ENCODE data around the gene ZBTB16.
"Not testable (repeated sequence)": the region's sequence is repeated elsewhere in the genome, so short reads cannot be mapped to it uniquely, and the experiment has no call there.

- TF ChIP-seq, protein P1, sequence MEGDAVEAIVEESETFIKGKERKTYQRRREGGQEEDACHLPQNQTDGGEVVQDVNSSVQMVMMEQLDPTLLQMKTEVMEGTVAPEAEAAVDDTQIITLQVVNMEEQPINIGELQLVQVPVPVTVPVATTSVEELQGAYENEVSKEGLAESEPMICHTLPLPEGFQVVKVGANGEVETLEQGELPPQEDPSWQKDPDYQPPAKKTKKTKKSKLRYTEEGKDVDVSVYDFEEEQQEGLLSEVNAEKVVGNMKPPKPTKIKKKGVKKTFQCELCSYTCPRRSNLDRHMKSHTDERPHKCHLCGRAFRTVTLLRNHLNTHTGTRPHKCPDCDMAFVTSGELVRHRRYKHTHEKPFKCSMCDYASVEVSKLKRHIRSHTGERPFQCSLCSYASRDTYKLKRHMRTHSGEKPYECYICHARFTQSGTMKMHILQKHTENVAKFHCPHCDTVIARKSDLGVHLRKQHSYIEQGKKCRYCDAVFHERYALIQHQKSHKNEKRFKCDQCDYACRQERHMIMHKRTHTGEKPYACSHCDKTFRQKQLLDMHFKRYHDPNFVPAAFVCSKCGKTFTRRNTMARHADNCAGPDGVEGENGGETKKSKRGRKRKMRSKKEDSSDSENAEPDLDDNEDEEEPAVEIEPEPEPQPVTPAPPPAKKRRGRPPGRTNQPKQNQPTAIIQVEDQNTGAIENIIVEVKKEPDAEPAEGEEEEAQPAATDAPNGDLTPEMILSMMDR (IDR thresholded peaks at IDR 0.05 in 8 of 11, conservative IDR thresholded peaks at IDR 0.05 in 3 of 11): not testable (repeated sequence)
- not testable (repeated sequence) for TF ChIP-seq POLR2A, POLR2AphosphoS5 (IDR thresholded peaks at IDR 0.05)
Measured at GRCh38 chr11:114049766-114050165, 9.7 kb upstream of the ZBTB16 start.

Measured in spleen (tissue), 7 donors.